B cell (primary cell): ENCODE measurements around the gene COQ9. TPM values are rescaled to one million over a fixed set of nuclear protein-coding genes. Genes with fewer than 3 reads are reported as not detected.

Experiments
- ATAC-seq: fragments of 200-7000 bp; cut with Tn5 transposase; one replicate; pipeline ENCODE4 v1.10.0; 2021; ENCODE audit warnings: low read depth, mild to moderate bottlenecking, moderate number of reproducible peaks, moderate library complexity
- CTCF ChIA-PET: fragments of 350-600 bp; sonication (Branson Sonifier 250); formaldehyde crosslinking; loops from one replicate; lab custom pipeline; 2021; ENCODE audit warnings: antibody characterized with exemption, inconsistent platforms; lab: Charles Lee
- POLR2A ChIA-PET: fragments of 350-600 bp; sonication (Branson Sonifier 250); formaldehyde crosslinking; loops from one replicate; lab custom pipeline; 2021; ENCODE audit warnings: antibody characterized with exemption; lab: Charles Lee
- DNase-seq: peaks from one replicate; pipeline ENCODE4 v3.0.0; 2013
- H2AFZ ChIP-seq: 2 replicates; pipeline ENCODE4 v1.6.1; 2012; ENCODE audit warnings: mild to moderate bottlenecking, low read depth, low read length; ENCODE audit not compliant: insufficient read depth, poor library complexity, severe bottlenecking
- H3K27ac ChIP-seq, 2 donors: 1 replicate in 1 of 2; 2 replicates in 1 of 2; pipeline ENCODE4 v1.5.1; 2012 to 2013; ENCODE audit warnings: low read length in 2 of 2, mild to moderate bottlenecking in 2 of 2, moderate library complexity in 1 of 2
- H3K27me3 ChIP-seq, 4 experiments: fragments of 200-600 bp in 1 of 4; sonication (generic) in 1 of 4; replicated peaks in 1 of 4; 1 replicate in 2 of 4; 2 replicates in 2 of 4; pipeline versions ENCODE4 v1.6.1 to v1.7.0; 2013 to 2016; ENCODE audit warnings: low read length in 3 of 4, mild to moderate bottlenecking in 2 of 4, mixed read lengths in 1 of 4, moderate library complexity in 1 of 4; ENCODE audit not compliant: insufficient read depth in 4 of 4, control insufficient read depth in 3 of 4; ENCODE audit errors: control extremely low read depth in 1 of 4
- H3K36me3 ChIP-seq, 2 experiments: replicated peaks in 1 of 2; 1 replicate in 1 of 2; 2 replicates in 1 of 2; pipeline versions ENCODE4 v1.6.1 to v1.7.1; 2013; ENCODE audit warnings: low read length in 1 of 2; ENCODE audit not compliant: insufficient read depth in 2 of 2, control insufficient read depth in 1 of 2; ENCODE audit errors: control extremely low read depth in 1 of 2, extremely low read depth in 1 of 2
- H3K4me1 ChIP-seq, 2 donors: fragments of 200-600 bp in 1 of 2; sonication (generic) in 1 of 2; 1 replicate in 1 of 2; 2 replicates in 1 of 2; pipeline versions ENCODE4 v1.5.1 to v1.6.1; 2013 to 2017; ENCODE audit warnings: low read length in 2 of 2; ENCODE audit not compliant: control insufficient read depth in 2 of 2, insufficient read depth in 2 of 2
- H3K4me2 ChIP-seq: replicated peaks from 2 replicates; pipeline ENCODE3; 2012; ENCODE audit warnings: mild to moderate bottlenecking, low read depth, low read length; ENCODE audit not compliant: poor library complexity, severe bottlenecking
- H3K4me3 ChIP-seq, 5 experiments: fragments of 200-600 bp in 1 of 5; sonication (generic) in 1 of 5; 1 replicate in 3 of 5; 2 replicates in 2 of 5; pipeline versions ENCODE4 v1.5.1 to v1.7.0; 2011 to 2016; ENCODE audit warnings: low read length in 4 of 5, mild to moderate bottlenecking in 4 of 5, low read depth in 2 of 5, control low read depth in 1 of 5, moderate library complexity in 1 of 5; ENCODE audit not compliant: insufficient read depth in 1 of 5; ENCODE audit errors: control extremely low read depth in 1 of 5, extremely low read depth in 1 of 5
- H3K79me2 ChIP-seq: fragments of 200-600 bp; sonication (generic); one replicate; pipeline ENCODE4 v1.6.0; 2016; ENCODE audit warnings: low read length; ENCODE audit not compliant: control insufficient read depth, insufficient read depth
- H3K9ac ChIP-seq: fragments of 200-600 bp; sonication (generic); 2 replicates; pipeline ENCODE4 v1.6.1; 2017; ENCODE audit warnings: mild to moderate bottlenecking, low read length, moderate library complexity
- H3K9me3 ChIP-seq, 3 donors: one replicate each; pipeline versions ENCODE4 v1.6.1 to v1.7.1; 2013; ENCODE audit warnings: low read length in 2 of 3; ENCODE audit not compliant: control insufficient read depth in 2 of 3, insufficient read depth in 1 of 3; ENCODE audit errors: control extremely low read depth in 1 of 3
- H4K20me1 ChIP-seq: 2 replicates; pipeline ENCODE4 v1.6.0; 2012; ENCODE audit warnings: mild to moderate bottlenecking, low read length; ENCODE audit not compliant: insufficient read depth, control insufficient read depth, poor library complexity, severe bottlenecking
- H3K27ac Mint-ChIP-seq: one replicate; pipeline ENCODE4 v1.8.0; 2021; ENCODE audit warnings: mixed read lengths
- H3K27me3 Mint-ChIP-seq: one replicate; pipeline ENCODE4 v1.8.0; 2021; ENCODE audit warnings: mixed read lengths
- H3K4me1 Mint-ChIP-seq: one replicate; pipeline ENCODE4 v1.8.0; 2021; ENCODE audit warnings: mixed read lengths
- H3K4me3 Mint-ChIP-seq: one replicate; pipeline ENCODE4 v1.8.0; 2021; ENCODE audit warnings: mixed read lengths
- H3K9me3 Mint-ChIP-seq: one replicate; pipeline ENCODE4 v1.8.0; 2022; ENCODE audit warnings: mixed read lengths; ENCODE audit not compliant: insufficient read depth
- CTCF ChIP-seq: fragments of 200-600 bp; IDR thresholded peaks from one replicate; pipeline ENCODE4 v1.8.0; 2022; ENCODE audit warnings: antibody characterized with exemption, mild to moderate bottlenecking
- EZH2 ChIP-seq: IDR thresholded peaks from 2 replicates; pipeline ENCODE4 v1.6.1; 2012; ENCODE audit warnings: borderline replicate concordance, low read depth, mild to moderate bottlenecking, moderate library complexity, low read length; ENCODE audit not compliant: insufficient read depth, poor library complexity, severe bottlenecking
- WGBS: methylation state at CpG from one replicate; pipeline ENCODE4 v1.1.5; 2013; ENCODE audit warnings: missing lambda C conversion rate; ENCODE audit not compliant: insufficient coverage; 5-methylcytosine and 5-hydroxymethylcytosine counted together
- intact Hi-C: fragments of 100-400 bp; cut with micrococcal nuclease; formaldehyde crosslinking; loops from one replicate; pipeline ENCODE4 v1.10.0; 2022
- polyA plus RNA-seq: library from polyadenylated mRNA; depleted of rRNA; stranded (reverse); fragments of >200 nt; gene quantifications from 2 replicates; pipeline ENCODE4 v1.2.3, GENCODE V29; 2012
- total RNA-seq, 2 donors: library from RNA; stranded (reverse); fragments of 120-200 nt in 1 of 2; gene quantifications; 1 replicate in 1 of 2; 2 replicates in 1 of 2; pipeline versions ENCODE4 v1.2.3 to v1.2.4, GENCODE V29; 2013 to 2022

The COQ9 gene
- total and polyA plus RNA-seq, 2 donors (not counting 1 experiment from before 2014, with no cell fraction given) = 41.5 to 53.0 TPM

- ATAC-seq (peak; percentile 28), DNase-seq (peak; percentile 58)
- intact Hi-C loops = loop anchor here (2.0 to 5.0 kb wide), 3 partner anchors 16 to 170 kb away; partner anchors contain the start of gene POLR2C
- Histone ChIP-seq H3K79me2 (no peaks in the 10 kb centered on the region), H3K4me3 (peak overlapping the region in 1 of 5 experiments; percentile 8), H4K20me1 (no peaks in the 10 kb centered on the region), H3K4me2 (peak overlapping the region; percentile 63), H2AFZ (peak overlapping the region; percentile 38), H3K4me1 (peaks cover 33 to 45% of the 10 kb centered on the region in 2 donors), H3K9ac (peak overlapping the region; percentile 44), H3K9me3 (no peaks in the 10 kb centered on the region), H3K36me3 (no peaks in the 10 kb centered on the region), H3K27me3 (peaks cover 0 to 13% (median 0%) of the 10 kb centered on the region in 4 experiments), H3K27ac (no peak overlapping the region)
- ChIA-PET CTCF (interaction anchor here (0.8 to 1.5 kb wide), 4 partner anchors 11 to 98 kb away, joined by 3 to 6 read pairs (median 4); no protein-coding TSS in a partner anchor), POLR2A (no interaction called here)
- H3K4me1 Mint-ChIP-seq = peaks cover 33% of the 10 kb centered on the region
- peaks cover 14% of the 10 kb centered on the region for H3K27me3 Mint-ChIP-seq
- peak overlapping the region; percentile 78 for H3K4me3 Mint-ChIP-seq
- H3K27ac Mint-ChIP-seq = no peak overlapping the region
- WGBS = 32% methylated on average over 11 of the region's 15 CpGs
- H3K9me3 Mint-ChIP-seq = no peaks in the 10 kb centered on the region
- TF ChIP-seq EZH2 (no peak), CTCF (no peak)
Measured at GRCh38 chr16:57478396-57479204, 31.3 kb downstream of the COQ9 start.
